ENCODE data around the gene MYOCOS. TPM values are rescaled to one million over a fixed set of nuclear protein-coding genes. Genes with fewer than 3 reads are reported as not detected.
"Not testable (repeated sequence)": the region's sequence is repeated elsewhere in the genome, so short reads cannot be mapped to it uniquely, and the experiment has no call there.

The MYOCOS gene
- total and polyA plus RNA-seq, 7 donors = 0.10 TPM; not detected in 6

DNA sequence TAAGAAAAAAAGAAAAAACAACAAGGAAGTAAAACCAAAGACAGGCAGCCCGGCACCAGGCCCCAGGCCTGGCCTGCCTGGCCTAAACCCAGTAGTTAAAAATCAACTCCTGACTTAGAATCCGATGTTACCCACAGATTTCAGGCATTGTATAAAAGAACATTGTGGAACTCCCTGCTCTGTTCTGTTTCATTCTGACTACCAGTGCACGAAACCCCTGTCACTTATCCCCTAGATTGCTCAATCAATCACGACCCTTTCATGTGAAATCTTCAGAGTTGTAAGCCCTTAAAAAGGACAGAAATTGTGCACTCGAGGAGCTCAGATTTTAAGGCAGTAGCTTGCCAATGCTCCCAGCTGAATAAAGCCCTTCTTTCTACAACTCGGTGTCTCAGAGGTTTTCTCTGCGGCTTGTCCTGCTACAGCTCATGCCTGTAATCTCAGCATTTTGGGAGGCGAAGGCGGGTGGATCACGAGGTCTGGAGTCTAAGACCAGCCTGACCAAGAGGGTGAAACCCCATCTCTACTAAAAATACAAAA lies 15.6 kb upstream of the MYOCOS start:
- intact Hi-C loops (cut with DNase I) = no loop called here
- no peaks in the 10 kb centered on the region for H3K27me3 ChIP-seq (ENCODE audit: insufficient read depth in 3 of 3, low read length in 2 of 3)
- ATAC-seq = no peak
- TF ChIP-seq, protein P1, sequence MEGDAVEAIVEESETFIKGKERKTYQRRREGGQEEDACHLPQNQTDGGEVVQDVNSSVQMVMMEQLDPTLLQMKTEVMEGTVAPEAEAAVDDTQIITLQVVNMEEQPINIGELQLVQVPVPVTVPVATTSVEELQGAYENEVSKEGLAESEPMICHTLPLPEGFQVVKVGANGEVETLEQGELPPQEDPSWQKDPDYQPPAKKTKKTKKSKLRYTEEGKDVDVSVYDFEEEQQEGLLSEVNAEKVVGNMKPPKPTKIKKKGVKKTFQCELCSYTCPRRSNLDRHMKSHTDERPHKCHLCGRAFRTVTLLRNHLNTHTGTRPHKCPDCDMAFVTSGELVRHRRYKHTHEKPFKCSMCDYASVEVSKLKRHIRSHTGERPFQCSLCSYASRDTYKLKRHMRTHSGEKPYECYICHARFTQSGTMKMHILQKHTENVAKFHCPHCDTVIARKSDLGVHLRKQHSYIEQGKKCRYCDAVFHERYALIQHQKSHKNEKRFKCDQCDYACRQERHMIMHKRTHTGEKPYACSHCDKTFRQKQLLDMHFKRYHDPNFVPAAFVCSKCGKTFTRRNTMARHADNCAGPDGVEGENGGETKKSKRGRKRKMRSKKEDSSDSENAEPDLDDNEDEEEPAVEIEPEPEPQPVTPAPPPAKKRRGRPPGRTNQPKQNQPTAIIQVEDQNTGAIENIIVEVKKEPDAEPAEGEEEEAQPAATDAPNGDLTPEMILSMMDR (IDR thresholded peaks at IDR 0.05) = no peak
- no peak overlapping the region for H3K27ac ChIP-seq
- no peaks in the 10 kb centered on the region for H3K4me1 ChIP-seq
- no peak for DNase-seq
- H3K36me3 ChIP-seq (ENCODE audit: insufficient read depth in 1 of 2, low read depth in 1 of 2) = no peaks in the 10 kb centered on the region
- no peaks in the 10 kb centered on the region for H3K9me3 ChIP-seq
- WGBS, 3 donors = 86 to 90% (median 86%) methylated on average over 10 of the region's 10 CpGs
- H3K4me3 ChIP-seq = no peak overlapping the region

DNA sequence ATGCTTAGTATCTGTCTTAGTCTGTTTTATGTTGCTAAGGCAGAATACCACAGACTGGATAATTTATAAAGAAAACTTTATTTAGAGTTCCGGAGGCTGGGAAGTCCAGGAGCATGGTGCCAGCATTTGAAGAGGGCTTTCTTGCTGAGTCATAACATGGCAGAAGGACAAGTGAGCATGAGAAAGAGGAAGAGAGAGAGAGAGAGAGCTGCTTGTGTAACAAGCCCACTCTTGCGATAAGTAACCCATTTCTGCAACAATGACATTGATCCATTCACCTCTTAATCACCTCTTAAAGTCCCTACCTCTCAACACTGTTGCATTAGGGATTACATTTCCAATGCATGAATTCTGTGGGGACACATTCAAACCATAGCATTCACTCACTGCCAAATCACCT lies 11.7 kb upstream of the MYOCOS start:
- intact Hi-C loops (cut with DNase I) = no loop called here
- no peaks in the 10 kb centered on the region for H3K4me1 ChIP-seq
- 74 to 86% (median 74%) methylated on average over 2 of the region's 2 CpGs for WGBS, 3 donors
- ATAC-seq = no peak
- no peak for DNase-seq
- no peaks in the 10 kb centered on the region for H3K9me3 ChIP-seq
- H3K27me3 ChIP-seq (ENCODE audit: insufficient read depth in 3 of 3, low read length in 2 of 3) = no peaks in the 10 kb centered on the region
- no peaks in the 10 kb centered on the region for H3K36me3 ChIP-seq (ENCODE audit: insufficient read depth in 1 of 2, low read depth in 1 of 2)
- H3K27ac ChIP-seq = no peak overlapping the region
- no peak overlapping the region for H3K4me3 ChIP-seq
- TF ChIP-seq, protein P1 (IDR thresholded peaks at IDR 0.05) = no peak

DNA sequence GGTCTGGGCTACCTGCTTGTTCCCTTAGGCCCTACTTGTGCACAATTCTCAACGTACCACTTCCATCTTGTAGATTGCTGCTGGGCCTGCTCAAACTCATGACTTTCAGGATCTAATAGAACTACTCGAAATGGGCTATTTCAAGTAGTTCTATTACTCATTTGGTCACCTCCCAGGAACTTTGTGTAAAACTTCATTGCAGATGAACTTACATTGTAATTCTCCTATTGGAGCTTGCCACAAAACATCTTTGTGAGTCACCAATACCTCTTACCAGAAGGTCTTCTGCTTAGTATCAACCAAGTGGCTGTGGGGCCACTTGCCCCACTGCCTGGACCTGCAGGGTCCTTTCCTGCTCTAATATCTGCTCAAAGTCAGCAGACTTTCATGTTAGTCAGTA lies 10.7 kb upstream of the MYOCOS start:
- Histone ChIP-seq H3K36me3 (ENCODE audit: insufficient read depth in 1 of 2, low read depth in 1 of 2) (no peaks in the 10 kb centered on the region), H3K27ac (no peak overlapping the region), H3K27me3 (ENCODE audit: insufficient read depth in 3 of 3, low read length in 2 of 3) (no peaks in the 10 kb centered on the region), H3K4me1 (no peaks in the 10 kb centered on the region), H3K4me3 (no peak overlapping the region), H3K9me3 (no peaks in the 10 kb centered on the region)
- DNase-seq (no peak), ATAC-seq (no peak)
- intact Hi-C loops (cut with DNase I) = no loop called here
- TF ChIP-seq, protein P1 (IDR thresholded peaks at IDR 0.05) = no peak
- WGBS, 3 donors = 87 to 96% (median 92%) methylated on average over 2 of the region's 2 CpGs

DNA sequence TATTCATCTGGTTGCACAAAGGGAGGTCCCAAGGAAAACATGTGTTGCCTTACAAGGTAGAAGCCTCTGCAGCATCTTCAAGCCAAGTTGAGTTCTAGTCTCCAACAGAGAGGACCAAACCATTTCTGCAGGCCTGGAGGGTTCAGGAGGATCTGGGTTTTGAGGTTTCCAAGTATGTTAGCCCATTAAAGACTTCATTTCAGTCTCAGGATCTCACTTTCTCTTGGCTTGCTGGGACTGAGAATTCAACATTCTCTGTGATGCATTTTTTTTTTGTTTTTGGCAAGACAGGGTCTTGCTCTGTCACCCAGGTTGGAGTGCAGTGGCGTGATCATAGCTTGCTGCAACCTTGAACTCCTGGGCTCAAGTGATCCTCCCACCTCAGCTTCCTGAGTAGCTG lies 8.8 kb upstream of the MYOCOS start:
- TF ChIP-seq, protein P1 (IDR thresholded peaks at IDR 0.05) = no peak

DNA sequence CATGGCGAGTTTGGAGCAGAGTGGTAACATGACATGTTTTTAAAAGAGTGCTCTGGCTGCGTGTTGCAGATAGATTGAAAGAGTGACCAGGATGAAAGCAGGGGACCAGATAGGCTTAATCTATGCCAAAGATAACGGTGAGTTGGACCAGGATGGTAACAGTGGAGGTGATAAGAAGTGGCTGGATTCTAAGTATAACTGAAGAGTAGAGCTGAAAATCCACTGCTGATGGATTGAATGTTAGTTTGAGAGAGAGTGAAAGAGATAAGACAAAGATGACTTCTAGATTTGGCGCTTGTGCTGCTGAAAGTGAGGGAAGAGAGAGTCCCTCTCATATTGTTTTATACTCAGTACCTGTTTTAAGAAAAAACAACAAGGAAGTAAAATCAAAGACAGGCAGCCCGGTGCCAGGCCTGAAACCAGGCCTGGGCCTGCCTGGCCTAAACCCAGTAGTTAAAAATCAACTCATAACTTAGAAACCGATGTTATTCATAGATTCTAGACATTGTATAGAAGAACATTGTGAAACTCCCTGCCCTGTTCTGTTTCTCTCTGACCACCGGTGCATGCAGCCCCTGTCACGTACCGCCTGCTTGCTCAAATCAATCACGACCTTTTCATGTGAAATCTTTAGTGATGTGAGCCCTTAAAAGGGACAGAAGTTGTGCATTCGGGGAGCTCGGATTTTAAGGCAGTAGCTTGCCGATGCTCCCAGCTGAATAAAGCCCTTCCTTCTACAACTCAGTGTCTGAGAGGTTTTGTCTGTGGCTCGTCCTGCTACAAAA lies 6.7 kb upstream of the MYOCOS start:
- ATAC-seq; H3K27me3 ChIP-seq (ENCODE audit: insufficient read depth in 3 of 3, low read length in 2 of 3); intact Hi-C loops (cut with DNase I); H3K9me3 ChIP-seq; H3K4me1 ChIP-seq; H3K4me3 ChIP-seq; DNase-seq; H3K36me3 ChIP-seq (ENCODE audit: insufficient read depth in 1 of 2, low read depth in 1 of 2); H3K27ac ChIP-seq: not testable (repeated sequence)
- 84 to 90% (median 88%) methylated on average over 14 of the region's 14 CpGs for WGBS, 3 donors

More for the DNA sequence above, 8.8 kb upstream of the MYOCOS start:
- Histone ChIP-seq H3K27ac (no peak overlapping the region), H3K9me3 (no peaks in the 10 kb centered on the region), H3K4me1 (no peaks in the 10 kb centered on the region), H3K27me3 (ENCODE audit: insufficient read depth in 3 of 3, low read length in 2 of 3) (no peaks in the 10 kb centered on the region), H3K36me3 (ENCODE audit: insufficient read depth in 1 of 2, low read depth in 1 of 2) (no peaks in the 10 kb centered on the region), H3K4me3 (no peak overlapping the region)
- 89 to 94% (median 91%) methylated on average over 1 of the region's 1 CpG for WGBS, 3 donors
- no peak for DNase-seq
- ATAC-seq = no peak
- intact Hi-C loops (cut with DNase I) = no loop called here
